Liver (tissue), 9 donors: Measurements from ENCODE around the gene SLC11A2. TPM values are rescaled to one million over a fixed set of nuclear protein-coding genes. Genes with fewer than 3 reads are reported as not detected.

Source experiments
- DNase-seq: peaks from one replicate; pipeline ENCODE4 v3.0.0-alpha.2; 2017; ENCODE audit warnings: low spot score
- H3K27ac ChIP-seq, 2 donors: one replicate each; pipeline ENCODE4 v1.7.0; 2013; ENCODE audit warnings: inconsistent platforms in 2 of 2, low read length in 2 of 2, control low read depth in 1 of 2, low read depth in 1 of 2, mild to moderate bottlenecking in 1 of 2
- H3K27me3 ChIP-seq, 4 donors: one replicate each; pipeline versions ENCODE4 v1.6.1 to v1.7.0; 2013; ENCODE audit warnings: low read length in 3 of 4, inconsistent platforms in 1 of 4, mild to moderate bottlenecking in 1 of 4, moderate library complexity in 1 of 4; ENCODE audit not compliant: control insufficient read depth in 4 of 4, insufficient read depth in 4 of 4
- H3K36me3 ChIP-seq, 4 donors: one replicate each; pipeline versions ENCODE4 v1.6.1 to v1.7.0; 2013; ENCODE audit warnings: low read length in 3 of 4, mild to moderate bottlenecking in 3 of 4, low read depth in 1 of 4, moderate library complexity in 1 of 4; ENCODE audit not compliant: control insufficient read depth in 4 of 4, insufficient read depth in 3 of 4
- H3K4me1 ChIP-seq, 4 donors: one replicate each; pipeline versions ENCODE4 v1.6.1 to v1.7.0; 2013; ENCODE audit warnings: low read length in 3 of 4, mild to moderate bottlenecking in 3 of 4, moderate library complexity in 1 of 4; ENCODE audit not compliant: control insufficient read depth in 4 of 4, insufficient read depth in 4 of 4
- H3K4me3 ChIP-seq, 3 donors: one replicate each; pipeline versions ENCODE4 v1.6.1 to v1.7.0; 2013; ENCODE audit warnings: low read length in 3 of 3, control low read depth in 1 of 3, low read depth in 1 of 3, mild to moderate bottlenecking in 1 of 3
- H3K9ac ChIP-seq, 2 donors: one replicate each; pipeline ENCODE4 v1.7.0; 2013; ENCODE audit warnings: low read length in 2 of 2, mild to moderate bottlenecking in 2 of 2, moderate library complexity in 2 of 2, control low read depth in 1 of 2, low read depth in 1 of 2
- H3K9me3 ChIP-seq, 4 donors: one replicate each; pipeline versions ENCODE4 v1.6.1 to v1.7.0; 2013; ENCODE audit warnings: low read length in 3 of 4; ENCODE audit not compliant: control insufficient read depth in 4 of 4
- ATF3 ChIP-seq: IDR thresholded peaks from 2 replicates; pipeline ENCODE4 v1.6.1; 2016; ENCODE audit warnings: antibody characterized with exemption
- CTCF ChIP-seq: fragments of 150-350 bp; IDR thresholded peaks from 2 replicates; pipeline ENCODE4 v1.5.1; 2017; ENCODE audit warnings: improper control_type of control experiment, low read depth, low read length; ENCODE audit not compliant: missing input control
- EGR1 ChIP-seq, 2 donors: IDR thresholded peaks; 2 replicates each; pipeline ENCODE4 v1.6.1; 2016 to 2018; ENCODE audit warnings: antibody characterized with exemption in 2 of 2, low read depth in 2 of 2
- FOXA1 ChIP-seq: IDR thresholded peaks from 2 replicates; pipeline ENCODE4 v1.6.1; 2016; ENCODE audit warnings: antibody characterized with exemption
- HNF4A ChIP-seq, 2 donors: conservative IDR thresholded peaks; 2 replicates each; pipeline ENCODE4 v1.6.1; 2016; ENCODE audit warnings: antibody characterized with exemption in 2 of 2, mild to moderate bottlenecking in 2 of 2
- JUND ChIP-seq, 2 donors: IDR thresholded peaks; 2 replicates each; pipeline ENCODE4 v1.6.1; 2016; ENCODE audit warnings: antibody characterized with exemption in 2 of 2
- MAX ChIP-seq: IDR thresholded peaks from 2 replicates; pipeline ENCODE4 v1.6.1; 2016; ENCODE audit warnings: antibody characterized with exemption
- NR2F2 ChIP-seq: IDR thresholded peaks from 2 replicates; pipeline ENCODE4 v1.6.1; 2016; ENCODE audit warnings: antibody characterized with exemption
- RAD21 ChIP-seq, 2 donors: IDR thresholded peaks; 2 replicates each; pipeline ENCODE4 v1.6.1; 2016; ENCODE audit warnings: antibody characterized with exemption in 2 of 2, mild to moderate bottlenecking in 2 of 2
- REST ChIP-seq: IDR thresholded peaks from 2 replicates; pipeline ENCODE4 v1.6.1; 2016; ENCODE audit warnings: antibody characterized with exemption, mild to moderate bottlenecking
- RXRA ChIP-seq, 2 donors: IDR thresholded peaks; 2 replicates each; pipeline ENCODE4 v1.6.1; 2017 to 2018; ENCODE audit warnings: antibody characterized with exemption in 2 of 2, mild to moderate bottlenecking in 1 of 2
- SP1 ChIP-seq: IDR thresholded peaks from 2 replicates; pipeline ENCODE4 v1.6.1; 2018; ENCODE audit warnings: antibody characterized with exemption, mild to moderate bottlenecking
- TAF1 ChIP-seq: conservative IDR thresholded peaks from 2 replicates; pipeline ENCODE4 v1.6.1; 2016; ENCODE audit warnings: antibody characterized with exemption, mild to moderate bottlenecking
- YY1 ChIP-seq: IDR thresholded peaks from 2 replicates; pipeline ENCODE4 v1.6.1; 2016; ENCODE audit warnings: antibody characterized with exemption, mild to moderate bottlenecking
- ZBTB33 ChIP-seq: IDR thresholded peaks from 2 replicates; pipeline ENCODE4 v1.6.1; 2016; ENCODE audit warnings: antibody characterized with exemption
- WGBS: extraction: QIAGEN DNeasy Blood & Tissue Kit; methylation state at CpG from one replicate; pipeline ENCODE4 v1.1.7; 2013; 5-methylcytosine and 5-hydroxymethylcytosine counted together
- polyA plus RNA-seq, 2 donors: library from polyadenylated mRNA; stranded (reverse) in 1 of 2; unstranded in 1 of 2; fragments of 200-250 nt in 1 of 2; fragments of >200 nt in 1 of 2; fragmentation: Nextera tagmentation in 1 of 2; extraction: Ambion mirVana in 1 of 2; gene quantifications; one replicate each; pipeline versions ENCODE4 v1.2.1 to v1.2.3, GENCODE V29; 2013 to 2015
- total RNA-seq, 2 donors: library from RNA; depleted of rRNA; stranded (reverse); fragments of >200 nt; gene quantifications; one replicate each; pipeline ENCODE4 v1.2.3, GENCODE V29; 2014
- donor health status: healthy.
- donor health status: healthy.
- donor health status: healthy.
- donor health status: healthy.
- donor health status: healthy.

Gene SLC11A2
- total and polyA plus RNA-seq, 4 donors, result 15.2 to 108 (median 52.2) TPM

- WGBS, result 81% methylated on average over 6 of the region's 6 CpGs
- H3K27me3 ChIP-seq, result no peaks in the 10 kb centered on the region
- peaks cover 5 to 28% (median 24%) of the 10 kb centered on the region in 4 donors for H3K36me3 ChIP-seq
- peaks cover 0 to 3% (median 1%) of the 10 kb centered on the region in 4 donors for H3K4me1 ChIP-seq
- peak in 1 of 2 donors; percentile 28 for TF ChIP-seq RXRA (IDR thresholded peaks at IDR 0.05)
- peak in 1 of 2 donors; percentile 18 for TF ChIP-seq RAD21 (IDR thresholded peaks at IDR 0.05)
- TF ChIP-seq FOXA1, result no peak
- H3K4me3 ChIP-seq, result no peak overlapping the region
- H3K27ac ChIP-seq, result no peak overlapping the region
- no peaks in the 10 kb centered on the region for H3K9me3 ChIP-seq
- no peak for DNase-seq
- H3K9ac ChIP-seq, result no peak overlapping the region
Measured at GRCh38 chr12:51004504-51004903, 21.7 kb downstream of the SLC11A2 start.

- 97% methylated on average over 1 of the region's 1 CpG for WGBS
- no peaks in the 10 kb centered on the region for H3K27me3 ChIP-seq
- H3K27ac ChIP-seq, result no peak overlapping the region
- DNase-seq, result no peak
- no peak overlapping the region for H3K4me3 ChIP-seq
- H3K9ac ChIP-seq, result no peak overlapping the region
- TF ChIP-seq NR2F2 (no peak), EGR1 (IDR thresholded peaks at IDR 0.05; ENCODE audit: low read depth in 2 of 2) (no peak), MAX (no peak), RXRA (IDR thresholded peaks at IDR 0.05) (no peak), YY1 (no peak), REST (no peak), RAD21 (IDR thresholded peaks at IDR 0.05) (no peak), SP1 (no peak), JUND (IDR thresholded peaks at IDR 0.05) (no peak), ZBTB33 (no peak), ATF3 (no peak), TAF1 (no peak)
- no peaks in the 10 kb centered on the region for H3K4me1 ChIP-seq
- peaks cover 5 to 38% (median 28%) of the 10 kb centered on the region in 4 donors for H3K36me3 ChIP-seq
- no peaks in the 10 kb centered on the region for H3K9me3 ChIP-seq
Measured at GRCh38 chr12:51001799-51002198, 24.4 kb downstream of the SLC11A2 start.

GRCh38 chr12:51000245-51000644, 25.9 kb downstream of the SLC11A2 start:
- Histone ChIP-seq H3K27me3 (no peaks in the 10 kb centered on the region), H3K36me3 (peaks cover 8 to 45% (median 31%) of the 10 kb centered on the region in 4 donors), H3K4me1 (no peaks in the 10 kb centered on the region), H3K4me3 (no peak overlapping the region), H3K9me3 (no peaks in the 10 kb centered on the region), H3K9ac (no peak overlapping the region), H3K27ac (no peak overlapping the region)
- TF ChIP-seq CTCF (no peak), RXRA (IDR thresholded peaks at IDR 0.05) (no peak), JUND (IDR thresholded peaks at IDR 0.05) (no peak), RAD21 (IDR thresholded peaks at IDR 0.05) (no peak), HNF4A (conservative IDR thresholded peaks at IDR 0.05) (no peak), REST (no peak), FOXA1 (no peak), MAX (no peak), YY1 (no peak)
- no peak for DNase-seq
- WGBS, result 92% methylated on average over 7 of the region's 7 CpGs
